ENCODE measurements around the gene SH2B3. TPM values are rescaled to one million over a fixed set of nuclear protein-coding genes. Genes with fewer than 3 reads are reported as not detected.

SH2B3 gene
- total and polyA plus RNA-seq, 2 experiments from 2014 or later: 8.1 to 59.3 TPM

DNA sequence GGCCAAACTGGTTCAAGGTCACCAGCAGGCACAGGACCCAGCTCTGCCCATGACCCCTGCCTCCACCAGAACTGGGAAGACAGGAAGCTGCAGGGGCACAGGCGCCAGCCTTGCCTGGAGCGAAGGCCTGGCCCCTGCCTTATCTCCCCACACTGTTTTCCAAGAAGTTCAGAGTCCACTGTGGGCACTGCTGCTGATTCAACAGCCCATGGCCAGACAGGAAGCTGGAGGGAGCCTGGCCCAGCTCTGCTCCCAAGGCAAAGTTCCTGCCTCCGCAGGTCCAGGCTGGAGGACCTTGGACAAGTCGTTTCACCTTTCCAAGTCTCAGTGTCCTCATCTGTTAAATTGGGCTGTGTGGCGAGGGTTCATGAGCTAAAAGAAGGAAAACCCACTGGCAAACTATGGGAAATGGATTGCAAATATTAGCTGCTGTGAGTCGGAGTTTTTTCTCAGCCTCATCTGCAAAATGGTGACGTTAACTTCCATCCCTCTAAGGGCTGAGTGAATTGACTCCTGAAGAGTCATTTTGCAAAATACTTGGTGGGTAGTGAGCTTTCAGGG lies 38.0 kb upstream of the SH2B3 start:
- H3F3A ChIP-seq (replicated peaks; ENCODE audit: low read depth): no peaks in the 10 kb centered on the region
- H3K9me2 ChIP-seq (ENCODE audit: insufficient read depth): no peaks in the 10 kb centered on the region
- peak overlapping the region; percentile 95; the same call in 1 of the 2 replicates for H2AFZ ChIP-seq
- H3K27me3 ChIP-seq (ENCODE audit: insufficient read depth): peaks cover 9% of the 10 kb centered on the region; the same call in 1 of the 2 replicates
- ATAC-seq: no peak
- H3K4me3 Mint-ChIP-seq: peak overlapping the region; percentile 80
- no peaks in the 10 kb centered on the region for H3K36me3 Mint-ChIP-seq (ENCODE audit: low read depth)
- no peak for DNase-seq (ENCODE audit: low spot score)
- H3K4me2 ChIP-seq: peak overlapping the region; percentile 96
- H3K36me3 ChIP-seq (ENCODE audit: insufficient read depth): no peaks in the 10 kb centered on the region
- H3K4me1 ChIP-seq (ENCODE audit: insufficient read depth): peaks cover 7% of the 10 kb centered on the region; the same call in 1 of the 2 replicates
- peaks cover 21% of the 10 kb centered on the region for H3K27me3 Mint-ChIP-seq (ENCODE audit: insufficient read depth, low read depth, poor library complexity)
- peaks cover 13% of the 10 kb centered on the region for H3K4me1 Mint-ChIP-seq
- H3K79me2 ChIP-seq (replicated peaks; ENCODE audit: insufficient read depth): no peaks in the 10 kb centered on the region
- no peak overlapping the region for H3K27ac ChIP-seq (ENCODE audit: low read depth)
- no peak for TF ChIP-seq POLR2AphosphoS5 (IDR thresholded peaks at IDR 0.05; ENCODE audit: low read depth)
- no peak for TF ChIP-seq ZNF114 (CRISPR knock-in tag; IDR thresholded peaks at IDR 0.05)
- TF ChIP-seq ZNF331 (CRISPR knock-in tag; IDR thresholded peaks at IDR 0.05; ENCODE audit: low read depth): no peak
- TF ChIP-seq EZH2 (IDR thresholded peaks at IDR 0.05; ENCODE audit: low read depth, unreplicated experiment): no peak
- TF ChIP-seq, protein P1, sequence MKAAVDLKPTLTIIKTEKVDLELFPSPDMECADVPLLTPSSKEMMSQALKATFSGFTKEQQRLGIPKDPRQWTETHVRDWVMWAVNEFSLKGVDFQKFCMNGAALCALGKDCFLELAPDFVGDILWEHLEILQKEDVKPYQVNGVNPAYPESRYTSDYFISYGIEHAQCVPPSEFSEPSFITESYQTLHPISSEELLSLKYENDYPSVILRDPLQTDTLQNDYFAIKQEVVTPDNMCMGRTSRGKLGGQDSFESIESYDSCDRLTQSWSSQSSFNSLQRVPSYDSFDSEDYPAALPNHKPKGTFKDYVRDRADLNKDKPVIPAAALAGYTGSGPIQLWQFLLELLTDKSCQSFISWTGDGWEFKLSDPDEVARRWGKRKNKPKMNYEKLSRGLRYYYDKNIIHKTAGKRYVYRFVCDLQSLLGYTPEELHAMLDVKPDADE (IDR thresholded peaks at IDR 0.05): no peak
- no peak for TF ChIP-seq NANOG (IDR thresholded peaks at IDR 0.05; ENCODE audit: borderline replicate concordance)
- TF ChIP-seq, protein P2, sequence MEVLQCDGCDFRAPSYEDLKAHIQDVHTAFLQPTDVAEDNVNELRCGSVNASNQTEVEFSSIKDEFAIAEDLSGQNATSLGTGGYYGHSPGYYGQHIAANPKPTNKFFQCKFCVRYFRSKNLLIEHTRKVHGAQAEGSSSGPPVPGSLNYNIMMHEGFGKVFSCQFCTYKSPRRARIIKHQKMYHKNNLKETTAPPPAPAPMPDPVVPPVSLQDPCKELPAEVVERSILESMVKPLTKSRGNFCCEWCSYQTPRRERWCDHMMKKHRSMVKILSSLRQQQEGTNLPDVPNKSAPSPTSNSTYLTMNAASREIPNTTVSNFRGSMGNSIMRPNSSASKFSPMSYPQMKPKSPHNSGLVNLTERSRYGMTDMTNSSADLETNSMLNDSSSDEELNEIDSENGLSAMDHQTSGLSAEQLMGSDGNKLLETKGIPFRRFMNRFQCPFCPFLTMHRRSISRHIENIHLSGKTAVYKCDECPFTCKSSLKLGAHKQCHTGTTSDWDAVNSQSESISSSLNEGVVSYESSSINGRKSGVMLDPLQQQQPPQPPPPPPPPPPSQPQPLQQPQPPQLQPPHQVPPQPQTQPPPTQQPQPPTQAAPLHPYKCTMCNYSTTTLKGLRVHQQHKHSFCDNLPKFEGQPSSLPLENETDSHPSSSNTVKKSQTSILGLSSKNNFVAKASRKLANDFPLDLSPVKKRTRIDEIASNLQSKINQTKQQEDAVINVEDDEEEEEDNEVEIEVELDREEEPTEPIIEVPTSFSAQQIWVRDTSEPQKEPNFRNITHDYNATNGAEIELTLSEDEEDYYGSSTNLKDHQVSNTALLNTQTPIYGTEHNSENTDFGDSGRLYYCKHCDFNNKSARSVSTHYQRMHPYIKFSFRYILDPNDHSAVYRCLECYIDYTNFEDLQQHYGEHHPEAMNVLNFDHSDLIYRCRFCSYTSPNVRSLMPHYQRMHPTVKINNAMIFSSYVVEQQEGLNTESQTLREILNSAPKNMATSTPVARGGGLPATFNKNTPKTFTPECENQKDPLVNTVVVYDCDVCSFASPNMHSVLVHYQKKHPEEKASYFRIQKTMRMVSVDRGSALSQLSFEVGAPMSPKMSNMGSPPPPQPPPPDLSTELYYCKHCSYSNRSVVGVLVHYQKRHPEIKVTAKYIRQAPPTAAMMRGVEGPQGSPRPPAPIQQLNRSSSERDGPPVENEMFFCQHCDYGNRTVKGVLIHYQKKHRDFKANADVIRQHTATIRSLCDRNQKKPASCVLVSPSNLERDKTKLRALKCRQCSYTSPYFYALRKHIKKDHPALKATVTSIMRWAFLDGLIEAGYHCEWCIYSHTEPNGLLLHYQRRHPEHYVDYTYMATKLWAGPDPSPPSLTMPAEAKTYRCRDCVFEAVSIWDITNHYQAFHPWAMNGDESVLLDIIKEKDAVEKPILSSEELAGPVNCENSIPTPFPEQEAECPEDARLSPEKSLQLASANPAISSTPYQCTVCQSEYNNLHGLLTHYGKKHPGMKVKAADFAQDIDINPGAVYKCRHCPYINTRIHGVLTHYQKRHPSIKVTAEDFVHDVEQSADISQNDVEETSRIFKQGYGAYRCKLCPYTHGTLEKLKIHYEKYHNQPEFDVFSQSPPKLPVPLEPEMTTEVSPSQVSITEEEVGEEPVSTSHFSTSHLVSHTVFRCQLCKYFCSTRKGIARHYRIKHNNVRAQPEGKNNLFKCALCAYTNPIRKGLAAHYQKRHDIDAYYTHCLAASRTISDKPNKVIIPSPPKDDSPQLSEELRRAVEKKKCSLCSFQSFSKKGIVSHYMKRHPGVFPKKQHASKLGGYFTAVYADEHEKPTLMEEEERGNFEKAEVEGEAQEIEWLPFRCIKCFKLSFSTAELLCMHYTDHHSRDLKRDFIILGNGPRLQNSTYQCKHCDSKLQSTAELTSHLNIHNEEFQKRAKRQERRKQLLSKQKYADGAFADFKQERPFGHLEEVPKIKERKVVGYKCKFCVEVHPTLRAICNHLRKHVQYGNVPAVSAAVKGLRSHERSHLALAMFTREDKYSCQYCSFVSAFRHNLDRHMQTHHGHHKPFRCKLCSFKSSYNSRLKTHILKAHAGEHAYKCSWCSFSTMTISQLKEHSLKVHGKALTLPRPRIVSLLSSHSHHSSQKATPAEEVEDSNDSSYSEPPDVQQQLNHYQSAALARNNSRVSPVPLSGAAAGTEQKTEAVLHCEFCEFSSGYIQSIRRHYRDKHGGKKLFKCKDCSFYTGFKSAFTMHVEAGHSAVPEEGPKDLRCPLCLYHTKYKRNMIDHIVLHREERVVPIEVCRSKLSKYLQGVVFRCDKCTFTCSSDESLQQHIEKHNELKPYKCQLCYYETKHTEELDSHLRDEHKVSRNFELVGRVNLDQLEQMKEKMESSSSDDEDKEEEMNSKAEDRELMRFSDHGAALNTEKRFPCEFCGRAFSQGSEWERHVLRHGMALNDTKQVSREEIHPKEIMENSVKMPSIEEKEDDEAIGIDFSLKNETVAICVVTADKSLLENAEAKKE (CRISPR knock-in tag; IDR thresholded peaks at IDR 0.05): no peak
- no peak for TF ChIP-seq JUNB (IDR thresholded peaks at IDR 0.05; ENCODE audit: unreplicated experiment)
- no peak for TF ChIP-seq CREB1 (CRISPR knock-in tag; IDR thresholded peaks at IDR 0.05; ENCODE audit: low read depth)
- no peak for TF ChIP-seq STAT1 (IDR thresholded peaks at IDR 0.05; ENCODE audit: unreplicated experiment)
- TF ChIP-seq, protein P3, sequence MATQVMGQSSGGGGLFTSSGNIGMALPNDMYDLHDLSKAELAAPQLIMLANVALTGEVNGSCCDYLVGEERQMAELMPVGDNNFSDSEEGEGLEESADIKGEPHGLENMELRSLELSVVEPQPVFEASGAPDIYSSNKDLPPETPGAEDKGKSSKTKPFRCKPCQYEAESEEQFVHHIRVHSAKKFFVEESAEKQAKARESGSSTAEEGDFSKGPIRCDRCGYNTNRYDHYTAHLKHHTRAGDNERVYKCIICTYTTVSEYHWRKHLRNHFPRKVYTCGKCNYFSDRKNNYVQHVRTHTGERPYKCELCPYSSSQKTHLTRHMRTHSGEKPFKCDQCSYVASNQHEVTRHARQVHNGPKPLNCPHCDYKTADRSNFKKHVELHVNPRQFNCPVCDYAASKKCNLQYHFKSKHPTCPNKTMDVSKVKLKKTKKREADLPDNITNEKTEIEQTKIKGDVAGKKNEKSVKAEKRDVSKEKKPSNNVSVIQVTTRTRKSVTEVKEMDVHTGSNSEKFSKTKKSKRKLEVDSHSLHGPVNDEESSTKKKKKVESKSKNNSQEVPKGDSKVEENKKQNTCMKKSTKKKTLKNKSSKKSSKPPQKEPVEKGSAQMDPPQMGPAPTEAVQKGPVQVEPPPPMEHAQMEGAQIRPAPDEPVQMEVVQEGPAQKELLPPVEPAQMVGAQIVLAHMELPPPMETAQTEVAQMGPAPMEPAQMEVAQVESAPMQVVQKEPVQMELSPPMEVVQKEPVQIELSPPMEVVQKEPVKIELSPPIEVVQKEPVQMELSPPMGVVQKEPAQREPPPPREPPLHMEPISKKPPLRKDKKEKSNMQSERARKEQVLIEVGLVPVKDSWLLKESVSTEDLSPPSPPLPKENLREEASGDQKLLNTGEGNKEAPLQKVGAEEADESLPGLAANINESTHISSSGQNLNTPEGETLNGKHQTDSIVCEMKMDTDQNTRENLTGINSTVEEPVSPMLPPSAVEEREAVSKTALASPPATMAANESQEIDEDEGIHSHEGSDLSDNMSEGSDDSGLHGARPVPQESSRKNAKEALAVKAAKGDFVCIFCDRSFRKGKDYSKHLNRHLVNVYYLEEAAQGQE (IDR thresholded peaks at IDR 0.05; ENCODE audit: unreplicated experiment): no peak
- TF ChIP-seq, protein P4, sequence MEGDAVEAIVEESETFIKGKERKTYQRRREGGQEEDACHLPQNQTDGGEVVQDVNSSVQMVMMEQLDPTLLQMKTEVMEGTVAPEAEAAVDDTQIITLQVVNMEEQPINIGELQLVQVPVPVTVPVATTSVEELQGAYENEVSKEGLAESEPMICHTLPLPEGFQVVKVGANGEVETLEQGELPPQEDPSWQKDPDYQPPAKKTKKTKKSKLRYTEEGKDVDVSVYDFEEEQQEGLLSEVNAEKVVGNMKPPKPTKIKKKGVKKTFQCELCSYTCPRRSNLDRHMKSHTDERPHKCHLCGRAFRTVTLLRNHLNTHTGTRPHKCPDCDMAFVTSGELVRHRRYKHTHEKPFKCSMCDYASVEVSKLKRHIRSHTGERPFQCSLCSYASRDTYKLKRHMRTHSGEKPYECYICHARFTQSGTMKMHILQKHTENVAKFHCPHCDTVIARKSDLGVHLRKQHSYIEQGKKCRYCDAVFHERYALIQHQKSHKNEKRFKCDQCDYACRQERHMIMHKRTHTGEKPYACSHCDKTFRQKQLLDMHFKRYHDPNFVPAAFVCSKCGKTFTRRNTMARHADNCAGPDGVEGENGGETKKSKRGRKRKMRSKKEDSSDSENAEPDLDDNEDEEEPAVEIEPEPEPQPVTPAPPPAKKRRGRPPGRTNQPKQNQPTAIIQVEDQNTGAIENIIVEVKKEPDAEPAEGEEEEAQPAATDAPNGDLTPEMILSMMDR (conservative IDR thresholded peaks at IDR 0.05; ENCODE audit: low read depth in 2 of 2): no peak
- TF ChIP-seq EZH2phosphoT487 (IDR thresholded peaks at IDR 0.05; ENCODE audit: unreplicated experiment): no peak
- H4K20me1 ChIP-seq (replicated peaks; ENCODE audit: insufficient read depth): 0 out of 2 replicates have a peak, but pooled peaks cover 2% of the 10 kb centered on the region
- peak overlapping the region; percentile 82 for H3K4me3 ChIP-seq
- H3K9me3 Mint-ChIP-seq: no peaks in the 10 kb centered on the region
- H3K27ac Mint-ChIP-seq: no peak overlapping the region

All from GM23338 (cell line).